NB4 (cell line): Measurements from ENCODE around the gene DAPK1.

Experiments
- DNase-seq: peaks from one replicate; pipeline ENCODE4 v3.0.0; 2010; ENCODE audit warnings: low read depth
- H3K4me3 ChIP-seq: one replicate; pipeline ENCODE4 v1.5.1; 2011; ENCODE audit warnings: mild to moderate bottlenecking, low read depth, low read length, moderate library complexity
- CTCF ChIP-seq: IDR thresholded peaks from one replicate; pipeline ENCODE4 v1.5.1; 2012; ENCODE audit warnings: low read depth, low read length
- MAX ChIP-seq: IDR thresholded peaks from 2 replicates; pipeline ENCODE4 v1.6.1; 2011; ENCODE audit warnings: low read depth, low read length
- MYC ChIP-seq: IDR thresholded peaks from 2 replicates; pipeline ENCODE4 v1.6.1; 2011; ENCODE audit warnings: low read depth, low read length
- POLR2A ChIP-seq: IDR thresholded peaks from 2 replicates; pipeline ENCODE4 v1.6.1; 2011; ENCODE audit warnings: mild to moderate bottlenecking; ENCODE audit not compliant: insufficient read length; ENCODE audit errors: extremely low read depth

The DAPK1 gene

DNA sequence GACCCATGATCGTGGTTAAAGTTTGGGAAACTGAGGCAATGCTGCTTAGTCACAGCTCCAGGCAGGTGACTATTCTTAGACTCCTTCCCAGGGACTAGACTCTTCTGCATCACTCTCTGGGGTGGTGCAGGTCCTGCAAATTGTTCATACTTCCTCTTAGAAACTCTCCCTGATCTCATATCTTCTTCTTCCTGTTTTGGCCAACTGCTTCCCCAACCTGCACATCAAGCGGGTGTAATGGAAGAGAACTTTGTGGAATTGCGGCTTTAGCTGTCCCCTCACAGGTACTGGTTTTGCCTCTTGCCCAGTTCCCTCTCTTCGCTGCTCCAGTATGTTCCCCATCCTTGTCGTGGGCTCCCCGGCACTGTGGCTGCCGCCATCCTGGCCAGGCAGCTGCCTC, 116.7 kb downstream of the DAPK1 start:
- no peak for TF ChIP-seq MAX
- no peak for TF ChIP-seq POLR2A
- no peak for TF ChIP-seq CTCF
- TF ChIP-seq MYC = no peak
- H3K4me3 ChIP-seq = no peak overlapping the region
- DNase-seq = peak; percentile 22

GRCh38 chr9:87615136-87615535, 117.5 kb downstream of the DAPK1 start:
- no peak for DNase-seq
- no peak overlapping the region for H3K4me3 ChIP-seq
- TF ChIP-seq MYC (no peak), MAX (no peak), CTCF (no peak), POLR2A (no peak)

- TF ChIP-seq POLR2A = no peak
- TF ChIP-seq MYC = no peak
- no peak for TF ChIP-seq CTCF
- no peak for TF ChIP-seq MAX
- DNase-seq = no peak
- no peak overlapping the region for H3K4me3 ChIP-seq
Measured at GRCh38 chr9:87615547-87616148, 118.0 kb downstream of the DAPK1 start.

DNA sequence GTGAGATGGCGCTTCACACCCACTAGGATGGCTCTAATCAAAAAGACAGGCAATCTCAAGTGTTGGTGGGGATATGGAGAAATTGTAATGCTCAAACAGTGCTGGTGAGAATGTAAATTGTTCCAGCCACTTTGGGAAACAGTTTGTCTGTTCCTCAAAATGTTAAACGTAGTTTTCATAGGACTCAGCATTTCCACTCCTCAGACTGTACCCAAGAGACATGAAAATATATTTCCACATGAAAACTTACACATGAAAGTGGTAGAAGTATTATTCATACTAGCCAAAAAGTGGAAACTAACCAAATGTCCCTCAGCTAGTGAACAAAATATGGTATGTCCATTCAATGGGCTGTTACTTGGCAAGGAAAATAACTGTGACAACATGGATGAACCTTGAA, 120.6 kb downstream of the DAPK1 start:
- DNase-seq = no peak
- no peak overlapping the region for H3K4me3 ChIP-seq
- TF ChIP-seq MYC = no peak
- no peak for TF ChIP-seq POLR2A
- no peak for TF ChIP-seq CTCF
- no peak for TF ChIP-seq MAX

DNA sequence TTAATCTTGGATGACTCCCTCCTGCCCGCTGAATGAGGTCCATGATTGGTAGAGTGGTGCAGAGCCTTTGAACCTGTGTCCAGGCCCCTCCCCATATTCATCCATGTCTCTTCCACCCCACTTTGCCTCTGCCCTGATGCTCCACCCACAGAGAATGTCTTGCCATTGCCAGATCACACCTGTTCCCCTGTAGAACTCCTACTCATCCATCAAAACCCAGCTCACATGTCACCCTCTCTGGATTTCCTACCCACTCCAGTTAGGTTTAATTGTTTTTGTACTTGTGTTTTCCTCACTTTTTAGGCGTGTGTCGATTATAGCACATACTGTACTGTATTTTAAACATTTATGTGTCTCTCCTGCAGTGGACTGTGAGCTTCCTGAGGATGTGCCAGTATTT, 121.3 kb downstream of the DAPK1 start:
- TF ChIP-seq POLR2A = no peak
- H3K4me3 ChIP-seq = no peak overlapping the region
- DNase-seq = no peak

DNA sequence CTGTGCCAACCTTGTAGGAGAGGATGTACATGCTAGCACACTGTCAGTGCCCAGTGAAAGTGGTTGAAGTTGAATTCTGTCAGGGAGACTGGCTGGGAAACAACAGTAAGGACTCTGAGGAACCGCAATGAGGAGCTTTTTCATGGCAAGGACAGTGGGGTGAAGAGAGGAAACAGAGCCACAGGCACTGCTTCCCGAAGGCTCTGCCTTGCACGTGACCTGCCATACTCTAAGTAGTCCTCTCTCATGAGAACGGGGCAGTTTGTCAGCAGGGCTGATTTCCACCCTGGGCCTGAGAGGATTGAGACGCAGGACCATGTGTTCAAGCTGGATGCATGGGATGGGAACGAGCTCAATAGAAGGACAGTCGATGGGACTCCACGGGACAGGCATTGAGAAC, 121.7 kb downstream of the DAPK1 start:
- DNase-seq = no peak
- TF ChIP-seq POLR2A = no peak
- no peak for TF ChIP-seq MYC
- no peak for TF ChIP-seq MAX
- no peak for TF ChIP-seq CTCF
- H3K4me3 ChIP-seq = no peak overlapping the region
